ENCODE data around the gene OLIG2. TPM values are rescaled to one million over a fixed set of nuclear protein-coding genes. Genes with fewer than 3 reads are reported as not detected.

Gene OLIG2
- total and polyA plus RNA-seq, 2 of the 4 experiments (the other 2 are of a cell fraction): not detected

DNA sequence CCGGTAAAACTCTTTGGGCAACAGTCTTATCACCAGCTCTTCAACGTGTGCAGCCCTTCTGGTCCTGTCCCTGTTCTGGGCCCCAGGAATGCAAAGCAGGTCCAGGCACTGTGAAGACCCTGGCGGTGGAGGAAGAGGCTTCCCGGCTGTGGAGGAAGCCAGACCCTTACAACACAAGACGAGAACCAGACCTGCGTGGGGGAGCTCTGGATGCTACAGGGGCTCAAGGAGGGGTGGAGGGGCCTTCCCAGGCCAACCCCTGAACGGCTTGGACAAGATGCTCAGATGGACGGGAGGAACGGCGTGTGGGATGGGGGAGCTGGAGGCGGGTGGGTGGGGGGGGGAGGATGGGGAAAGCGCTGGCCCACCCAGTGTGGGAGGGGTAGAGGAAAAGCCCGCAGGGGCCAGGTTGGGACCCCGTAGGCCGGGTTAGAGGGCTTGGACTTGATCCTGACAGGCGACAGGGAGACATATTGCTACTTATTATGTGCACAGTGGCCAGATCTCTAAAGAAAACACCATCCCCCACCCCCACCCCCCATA, 5.1 kb upstream of the OLIG2 start:
- H3K56ac ChIP-seq (ENCODE audit: extremely low read depth, insufficient read depth, low read length): no peak overlapping the region
- peaks cover 3% of the 10 kb centered on the region; the same call in 1 of the 2 replicates for H4K20me1 ChIP-seq (ENCODE audit: insufficient read depth, low read length)
- H3K23ac ChIP-seq (ENCODE audit: low read depth, low read length): no peak overlapping the region
- H2AK9ac ChIP-seq (replicated peaks; ENCODE audit: low read depth, low read length, poor library complexity): no peak overlapping the region
- ATAC-seq (ENCODE audit: low read depth): no peak
- peaks cover 87% of the 10 kb centered on the region for H3K27me3 ChIP-seq (ENCODE audit: control insufficient read depth, insufficient read depth, low read length)
- H2BK5ac ChIP-seq (ENCODE audit: low read depth, low read length, poor library complexity, severe bottlenecking): no peak overlapping the region
- H4K5ac ChIP-seq (ENCODE audit: low read depth, low read length): no peak overlapping the region
- no peak overlapping the region for H3K4me2 ChIP-seq (ENCODE audit: low read depth, low read length)
- no peak overlapping the region for H2BK120ac ChIP-seq (ENCODE audit: low read depth, low read length)
- H2AFZ ChIP-seq (replicated peaks; ENCODE audit: low read length, poor library complexity): no peak overlapping the region
- H3K4me1 ChIP-seq (ENCODE audit: control insufficient read depth, insufficient read depth, low read length): no peaks in the 10 kb centered on the region
- no peak overlapping the region for H3K4me3 ChIP-seq (ENCODE audit: insufficient read depth, low read depth, low read length)
- no peak overlapping the region for H3K9ac ChIP-seq (ENCODE audit: low read depth, low read length)
- H4K8ac ChIP-seq (ENCODE audit: low read depth in 2 of 2, low read length in 2 of 2): no peak overlapping the region
- H3K36me3 ChIP-seq (ENCODE audit: control insufficient read depth, insufficient read depth, low read length): no peaks in the 10 kb centered on the region
- intact Hi-C loops (cut with micrococcal nuclease) (no loop called here), in situ Hi-C loops (cut with MboI; ENCODE audit: low sequenced_read_pairs) (no loop called here), dilution Hi-C loops (cut with HindIII; ENCODE audit: low sequenced_read_pairs, unreplicated experiment) (no loop called here)
- no peak overlapping the region for H4K91ac ChIP-seq (ENCODE audit: insufficient read depth, low read depth, low read length)
- no peak overlapping the region for H2BK15ac ChIP-seq (ENCODE audit: low read depth, low read length)
- peaks cover 5% of the 10 kb centered on the region; the same call in 1 of the 2 replicates for H3K9me3 ChIP-seq (ENCODE audit: control insufficient read depth, insufficient read depth, low read length)
- TF ChIP-seq CHD1 (IDR thresholded peaks at IDR 0.05; ENCODE audit: low read depth, low read length) (no peak), NFE2L2 (IDR thresholded peaks at IDR 0.05; ENCODE audit: low read depth, low read length) (no peak), CEBPB (IDR thresholded peaks at IDR 0.05; ENCODE audit: low read depth, low read length) (no peak), POLR2A (IDR thresholded peaks at IDR 0.05; ENCODE audit: low read depth, low read length) (no peak), MXI1 (IDR thresholded peaks at IDR 0.05; ENCODE audit: borderline replicate concordance, low read depth, low read length) (no peak), MAFK (IDR thresholded peaks at IDR 0.05; ENCODE audit: low read depth, low read length) (no peak)
- TF ChIP-seq, protein P1, sequence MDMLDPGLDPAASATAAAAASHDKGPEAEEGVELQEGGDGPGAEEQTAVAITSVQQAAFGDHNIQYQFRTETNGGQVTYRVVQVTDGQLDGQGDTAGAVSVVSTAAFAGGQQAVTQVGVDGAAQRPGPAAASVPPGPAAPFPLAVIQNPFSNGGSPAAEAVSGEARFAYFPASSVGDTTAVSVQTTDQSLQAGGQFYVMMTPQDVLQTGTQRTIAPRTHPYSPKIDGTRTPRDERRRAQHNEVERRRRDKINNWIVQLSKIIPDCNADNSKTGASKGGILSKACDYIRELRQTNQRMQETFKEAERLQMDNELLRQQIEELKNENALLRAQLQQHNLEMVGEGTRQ (IDR thresholded peaks at IDR 0.05; ENCODE audit: low read depth, low read length): no peak
- TF ChIP-seq, protein P2, sequence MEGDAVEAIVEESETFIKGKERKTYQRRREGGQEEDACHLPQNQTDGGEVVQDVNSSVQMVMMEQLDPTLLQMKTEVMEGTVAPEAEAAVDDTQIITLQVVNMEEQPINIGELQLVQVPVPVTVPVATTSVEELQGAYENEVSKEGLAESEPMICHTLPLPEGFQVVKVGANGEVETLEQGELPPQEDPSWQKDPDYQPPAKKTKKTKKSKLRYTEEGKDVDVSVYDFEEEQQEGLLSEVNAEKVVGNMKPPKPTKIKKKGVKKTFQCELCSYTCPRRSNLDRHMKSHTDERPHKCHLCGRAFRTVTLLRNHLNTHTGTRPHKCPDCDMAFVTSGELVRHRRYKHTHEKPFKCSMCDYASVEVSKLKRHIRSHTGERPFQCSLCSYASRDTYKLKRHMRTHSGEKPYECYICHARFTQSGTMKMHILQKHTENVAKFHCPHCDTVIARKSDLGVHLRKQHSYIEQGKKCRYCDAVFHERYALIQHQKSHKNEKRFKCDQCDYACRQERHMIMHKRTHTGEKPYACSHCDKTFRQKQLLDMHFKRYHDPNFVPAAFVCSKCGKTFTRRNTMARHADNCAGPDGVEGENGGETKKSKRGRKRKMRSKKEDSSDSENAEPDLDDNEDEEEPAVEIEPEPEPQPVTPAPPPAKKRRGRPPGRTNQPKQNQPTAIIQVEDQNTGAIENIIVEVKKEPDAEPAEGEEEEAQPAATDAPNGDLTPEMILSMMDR (conservative IDR thresholded peaks at IDR 0.05; ENCODE audit: low read depth, low read length): no peak
- H3K18ac ChIP-seq (ENCODE audit: low read depth, low read length): no peak overlapping the region
- BruUV-seq (replicated peaks): no TSS peak
- ChIA-PET CTCF (no interaction called here), POLR2A (ENCODE audit: unreplicated experiment) (no interaction called here)
- H2AK5ac ChIP-seq (ENCODE audit: low read depth, low read length): no peak overlapping the region
- no peak overlapping the region for H3K4ac ChIP-seq (ENCODE audit: low read depth, low read length)
- DNase-seq: no peak
- no peaks in the 10 kb centered on the region for H3K79me1 ChIP-seq (ENCODE audit: low read depth in 1 of 2, low read length in 2 of 2)
- no peaks in the 10 kb centered on the region for H3K9me1 ChIP-seq (ENCODE audit: insufficient read depth, low read length)
- no peak overlapping the region for H3K14ac ChIP-seq (replicated peaks; ENCODE audit: low read depth, low read length)
- WGBS, 2 experiments (ENCODE audit: extremely low coverage in 2 of 2, insufficient read length in 1 of 2): no CpG with 5 or more reads among the region's 16 CpGs
- no peak overlapping the region for H3K27ac ChIP-seq (ENCODE audit: insufficient read depth, low read length)
- H2BK20ac ChIP-seq (ENCODE audit: low read depth, low read length): no peak overlapping the region
